ENCODE results near the gene SLC25A38.
"Not testable (repeated sequence)": the region's sequence is repeated elsewhere in the genome, so short reads cannot be mapped to it uniquely, and the experiment has no call there.

The SLC25A38 gene

DNA sequence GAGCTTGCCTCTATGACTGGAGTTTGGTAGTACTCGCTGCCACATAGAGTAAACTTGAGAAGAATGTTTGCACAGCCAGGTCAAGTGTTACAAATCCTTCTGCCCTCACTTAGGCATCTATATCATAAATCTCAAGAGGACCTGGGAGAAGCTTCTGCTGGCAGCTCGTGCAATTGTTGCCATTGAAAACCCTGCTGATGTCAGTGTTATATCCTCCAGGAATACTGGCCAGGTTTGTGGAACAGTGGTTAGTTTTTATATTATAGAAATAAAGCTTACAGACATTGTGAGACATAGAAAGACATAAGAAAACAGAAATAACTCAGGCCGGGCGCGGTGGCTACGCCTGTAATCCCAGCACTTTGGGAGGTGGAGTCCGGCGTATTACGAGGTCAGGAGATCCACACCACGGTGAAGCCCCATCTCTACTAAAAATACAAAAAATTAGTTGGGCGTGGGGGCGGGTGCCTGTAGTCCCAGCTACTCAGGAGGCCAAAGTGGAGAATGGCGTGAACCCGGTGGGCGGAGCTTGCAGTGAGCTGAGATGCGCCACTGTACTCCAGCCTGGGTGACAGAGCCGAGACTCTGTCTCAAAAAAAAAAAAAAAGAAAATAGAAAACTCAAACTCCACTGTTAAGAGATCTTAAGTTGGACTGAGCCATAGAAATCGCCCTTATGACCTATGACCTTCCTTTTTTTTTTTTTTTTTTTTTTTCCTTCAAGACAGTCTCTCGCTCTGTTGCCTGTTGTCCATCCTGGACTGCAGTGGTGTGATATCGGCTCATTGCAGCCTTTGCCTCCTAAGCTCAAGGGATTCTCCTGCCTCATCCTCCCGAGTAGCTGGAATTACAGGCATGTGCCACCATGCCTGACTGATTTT lies 25.6 kb downstream of the SLC25A38 start:
- no peak for FAIRE-seq

DNA sequence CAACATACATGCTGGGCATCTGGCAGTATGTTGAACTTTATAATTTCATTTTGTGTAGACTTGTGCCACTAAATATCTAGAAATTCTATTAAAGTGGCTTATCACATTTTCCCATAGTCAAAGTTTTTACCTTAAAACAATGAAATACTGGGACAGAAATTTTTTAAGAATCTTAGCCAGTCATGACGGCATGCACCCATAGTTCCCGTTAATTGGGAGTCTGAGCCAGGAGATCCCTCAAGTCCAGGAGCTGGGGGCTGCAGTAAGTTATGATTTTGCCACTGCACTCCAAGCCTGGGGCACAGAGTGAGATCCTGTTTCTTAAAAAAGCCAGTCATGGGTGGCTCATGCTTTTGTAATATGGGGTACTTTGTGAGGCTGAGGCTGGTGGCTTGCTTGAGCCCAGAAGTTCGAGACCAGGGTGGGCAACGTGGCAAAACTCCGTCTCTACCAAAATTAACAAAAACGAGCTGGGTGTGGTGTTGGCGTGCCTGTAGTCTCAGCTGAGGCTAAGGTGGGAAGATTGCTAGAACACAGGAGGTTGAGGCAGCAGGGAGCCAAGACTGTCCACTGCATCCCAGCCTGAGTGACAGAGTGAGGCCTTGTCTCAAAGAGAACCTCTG lies 26.5 kb downstream of the SLC25A38 start:
- no peak for FAIRE-seq

DNA sequence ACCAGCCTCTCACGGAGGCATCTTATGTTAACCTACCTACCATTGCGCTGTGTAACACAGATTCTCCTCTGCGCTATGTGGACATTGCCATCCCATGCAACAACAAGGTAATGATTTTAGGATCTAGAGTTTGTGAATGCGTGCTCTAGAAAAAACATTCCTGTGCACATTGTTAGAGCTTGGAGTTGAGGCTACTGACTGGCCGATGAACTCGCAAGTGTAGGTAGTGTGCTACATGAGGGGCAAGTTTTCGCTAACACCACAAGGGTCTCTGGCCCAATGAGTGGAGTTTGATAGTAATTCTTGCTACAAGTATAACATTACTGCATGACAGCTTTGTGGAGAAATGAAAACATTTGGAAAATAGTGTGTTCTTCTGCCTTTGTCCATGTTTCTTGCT lies 27.7 kb downstream of the SLC25A38 start:
- no peak for FAIRE-seq

DNA sequence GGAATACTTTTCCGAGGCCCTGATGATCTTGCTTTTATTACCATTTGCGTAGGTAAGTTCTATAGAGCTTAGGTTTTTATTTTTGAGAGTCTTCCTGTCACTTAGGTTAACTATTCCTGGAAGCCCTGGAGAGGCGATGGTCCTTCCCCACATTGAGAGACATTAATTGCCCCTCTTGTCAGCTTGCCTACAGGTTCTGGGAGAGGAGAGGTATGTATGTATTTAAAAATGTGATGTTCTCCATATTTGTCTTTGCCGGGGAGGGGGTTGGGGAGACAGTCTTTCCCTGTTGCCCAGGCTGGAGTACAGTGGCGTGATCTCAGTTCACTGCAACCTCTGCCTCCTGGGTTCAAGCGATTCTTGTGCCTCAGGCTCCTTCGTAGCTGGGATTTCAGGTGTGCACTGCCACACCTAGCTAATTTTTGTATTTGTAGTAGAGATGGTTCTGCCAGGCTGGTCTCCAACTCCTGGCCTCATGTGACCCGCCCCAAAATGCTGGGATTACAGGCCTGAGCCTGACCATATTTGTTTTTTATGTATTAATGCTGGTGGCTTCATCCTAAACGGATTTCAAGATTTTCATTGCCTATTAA lies 29.6 kb downstream of the SLC25A38 start:
- FAIRE-seq: no peak

DNA sequence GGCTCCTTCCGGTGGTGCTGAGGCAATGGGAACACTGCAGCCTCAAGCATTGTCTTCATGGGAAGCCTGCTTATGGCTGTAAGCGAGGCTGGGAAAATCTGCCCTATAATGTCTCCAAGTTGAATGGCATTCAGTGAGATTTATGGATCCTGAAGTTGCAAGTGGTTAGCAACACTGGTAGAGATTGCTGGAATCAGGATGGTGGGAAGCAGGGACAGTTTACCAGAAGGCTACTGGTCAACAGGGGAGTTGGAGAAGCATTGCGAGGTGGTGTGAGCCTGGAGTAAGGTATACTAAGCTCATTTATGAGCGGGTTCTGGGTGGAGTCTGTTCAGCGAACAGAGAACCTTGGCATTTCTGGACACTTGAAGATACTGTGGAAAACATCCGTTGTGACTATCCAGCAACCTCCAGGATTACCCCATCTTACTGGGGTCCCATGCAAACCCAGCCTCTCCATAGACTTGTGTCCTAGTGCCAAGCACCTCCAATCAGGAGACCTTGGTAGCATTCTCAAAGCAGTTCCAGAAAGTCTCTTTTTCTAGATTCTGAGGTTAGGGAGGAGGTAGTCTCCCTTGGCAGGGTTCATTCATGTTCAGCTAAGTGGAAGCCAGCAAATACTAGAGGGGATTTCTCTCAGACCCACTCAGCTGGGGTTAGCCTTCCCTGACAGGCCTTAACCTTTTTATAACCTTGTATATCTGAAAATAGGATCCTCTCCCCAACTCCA lies 30.7 kb downstream of the SLC25A38 start:
- no peak for FAIRE-seq

DNA sequence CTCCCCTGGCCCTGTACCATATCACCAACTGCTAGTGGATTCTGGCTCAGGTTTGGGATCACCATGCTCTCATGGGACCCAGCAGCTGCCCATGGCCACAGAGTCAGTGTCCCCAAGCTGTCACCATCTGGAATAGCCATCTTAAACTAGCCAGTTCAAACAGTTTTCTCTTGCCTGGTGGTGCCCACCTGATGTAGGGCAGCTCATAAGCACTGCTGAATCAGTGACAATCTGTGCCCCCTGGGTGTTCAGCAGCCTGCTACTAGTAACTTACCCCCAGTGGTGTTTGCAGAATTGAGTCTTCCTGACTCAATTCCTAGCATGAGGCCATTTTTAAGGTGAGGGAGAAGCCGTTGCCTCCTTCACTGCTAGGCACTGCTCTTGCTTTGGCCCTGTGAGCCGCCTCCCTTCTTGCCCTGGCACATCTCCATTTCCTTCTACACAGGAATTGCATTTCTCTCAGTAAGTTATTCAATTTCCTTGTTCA lies 31.3 kb downstream of the SLC25A38 start:
- no peak for FAIRE-seq

DNA sequence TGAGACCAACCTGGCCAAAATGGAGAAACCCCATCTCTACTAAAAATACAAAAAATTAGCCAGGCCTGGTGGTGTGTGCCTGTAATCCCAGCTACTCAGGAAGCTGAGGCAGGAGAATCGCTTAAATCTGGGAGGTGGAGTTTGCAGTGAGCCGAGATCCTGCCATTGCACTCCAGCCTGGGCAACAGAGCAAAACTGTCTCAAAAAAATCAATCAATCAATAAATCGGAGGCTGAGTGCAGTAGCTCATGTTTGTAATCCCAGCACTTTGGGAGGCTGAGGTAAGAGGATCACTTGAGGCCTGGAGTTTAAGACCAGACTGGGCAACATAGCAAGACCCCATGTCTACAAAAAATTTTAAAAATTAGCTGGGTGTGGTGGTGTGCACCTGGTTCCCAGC lies 32.1 kb downstream of the SLC25A38 start:
- not testable (repeated sequence) for FAIRE-seq

DNA sequence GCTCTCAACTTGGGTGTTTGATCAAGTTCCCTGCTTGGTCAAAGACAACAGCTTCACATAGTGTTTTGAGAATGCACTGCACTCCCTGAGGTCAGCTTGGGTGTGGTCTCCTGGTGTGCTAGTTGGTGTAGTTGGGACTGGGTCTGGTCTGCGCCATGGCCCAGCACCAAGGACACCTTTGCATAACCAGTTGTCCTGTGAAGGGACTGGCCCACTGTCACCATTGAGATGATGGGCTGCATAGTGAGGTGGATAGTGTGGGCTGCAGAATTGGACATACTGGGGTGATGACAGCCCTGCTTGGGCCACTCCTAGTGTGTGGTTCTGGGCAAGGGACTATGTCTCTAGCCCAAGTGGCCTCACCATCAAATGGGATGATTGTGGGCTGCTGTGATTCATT lies 32.8 kb downstream of the SLC25A38 start:
- FAIRE-seq: no peak

DNA sequence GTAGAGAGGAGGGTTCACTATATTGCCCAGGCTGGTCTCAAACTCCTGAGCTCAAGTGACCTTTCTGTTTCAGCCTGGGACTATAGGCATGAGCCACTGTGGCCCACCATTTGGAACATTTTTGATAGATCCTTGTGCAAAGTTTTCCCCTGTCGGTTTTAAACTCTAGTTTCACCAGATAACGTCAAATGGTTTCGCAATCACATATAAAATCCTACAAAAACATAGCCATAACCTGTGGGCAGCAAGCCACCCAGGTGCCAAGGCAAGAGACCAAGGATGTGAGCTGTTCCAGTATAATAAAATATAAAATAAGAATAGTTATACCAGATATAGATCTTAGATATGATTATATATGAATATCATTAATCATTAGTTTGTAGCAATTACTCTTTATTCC lies 33.8 kb downstream of the SLC25A38 start:
- not testable (repeated sequence) for FAIRE-seq

DNA sequence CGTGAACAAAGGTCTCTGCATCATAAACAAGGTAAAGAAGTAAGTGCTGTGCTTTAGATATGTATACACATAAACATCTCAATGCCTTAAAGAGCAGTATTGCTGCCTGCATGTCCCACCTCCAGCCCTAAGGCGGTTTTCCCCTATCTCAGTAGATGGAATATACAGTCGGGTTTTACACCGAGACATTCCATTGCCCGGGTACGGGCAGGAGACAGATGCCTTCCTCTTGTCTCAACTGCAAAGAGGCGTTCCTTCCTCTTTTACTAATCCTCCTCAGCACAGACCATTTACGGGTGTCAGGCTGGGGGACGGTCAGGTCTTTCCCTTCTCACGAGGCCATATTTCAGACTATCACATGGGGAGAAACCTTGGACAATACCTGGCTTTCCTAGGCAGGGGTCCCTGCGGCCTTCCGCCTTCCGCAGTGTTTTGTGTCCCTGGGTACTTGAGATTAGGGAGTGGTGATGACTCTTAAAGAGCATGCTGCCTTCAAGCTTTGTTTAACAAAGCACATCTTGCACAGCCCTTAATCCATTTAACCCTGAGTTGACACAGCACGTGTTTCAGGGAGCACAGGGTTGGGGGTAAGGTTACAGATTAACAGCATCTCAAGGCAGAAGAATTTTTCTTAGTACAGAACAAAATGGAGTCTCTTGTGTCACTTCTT lies 35.5 kb downstream of the SLC25A38 start:
- FAIRE-seq: not testable (repeated sequence)

DNA sequence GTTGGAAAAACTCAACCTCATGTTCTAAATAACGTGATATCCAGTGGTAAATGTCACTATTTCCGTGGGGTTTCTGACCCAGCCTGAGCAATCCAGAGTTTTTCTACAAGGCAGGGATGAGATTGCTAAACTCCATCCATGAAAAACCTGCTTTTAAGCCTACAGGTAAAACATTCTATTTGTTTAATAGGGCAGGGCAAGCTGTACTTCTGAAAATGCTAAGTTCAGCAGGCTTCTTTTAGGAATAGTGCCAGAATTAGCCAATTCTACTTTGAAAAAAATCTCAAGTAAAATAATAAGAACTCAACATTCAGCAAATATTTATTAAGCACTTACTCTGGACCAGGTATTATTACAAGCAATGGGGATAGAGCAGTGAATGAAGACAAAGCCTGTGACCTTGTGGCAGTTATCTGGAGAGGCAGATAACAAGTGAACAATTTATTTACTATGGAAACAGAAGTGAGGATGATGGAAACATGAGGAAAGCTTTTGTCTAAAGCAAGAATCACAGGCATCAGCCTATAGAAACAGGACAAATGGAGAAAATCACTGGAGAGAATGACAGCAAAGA lies 36.7 kb downstream of the SLC25A38 start:
- FAIRE-seq: no peak

DNA sequence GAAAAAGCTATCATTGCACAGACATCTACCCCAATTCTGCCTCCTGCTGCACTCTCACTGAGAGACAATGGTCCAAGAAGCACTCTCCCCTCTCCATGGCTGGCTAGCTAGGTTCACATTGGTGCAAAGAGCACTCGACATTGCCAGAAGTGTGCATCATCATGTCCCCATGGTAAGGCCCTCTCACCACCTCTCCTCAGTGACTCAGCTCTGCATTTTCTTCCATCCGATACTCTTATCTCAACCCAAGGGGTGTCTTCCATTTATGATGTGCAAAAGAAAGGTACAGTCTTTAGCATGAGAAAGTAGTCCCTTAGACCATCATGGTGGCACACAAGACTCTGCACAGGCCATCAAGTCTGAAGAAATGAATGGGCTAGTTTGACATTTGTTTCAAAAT lies 37.4 kb downstream of the SLC25A38 start:
- no peak for FAIRE-seq

DNA sequence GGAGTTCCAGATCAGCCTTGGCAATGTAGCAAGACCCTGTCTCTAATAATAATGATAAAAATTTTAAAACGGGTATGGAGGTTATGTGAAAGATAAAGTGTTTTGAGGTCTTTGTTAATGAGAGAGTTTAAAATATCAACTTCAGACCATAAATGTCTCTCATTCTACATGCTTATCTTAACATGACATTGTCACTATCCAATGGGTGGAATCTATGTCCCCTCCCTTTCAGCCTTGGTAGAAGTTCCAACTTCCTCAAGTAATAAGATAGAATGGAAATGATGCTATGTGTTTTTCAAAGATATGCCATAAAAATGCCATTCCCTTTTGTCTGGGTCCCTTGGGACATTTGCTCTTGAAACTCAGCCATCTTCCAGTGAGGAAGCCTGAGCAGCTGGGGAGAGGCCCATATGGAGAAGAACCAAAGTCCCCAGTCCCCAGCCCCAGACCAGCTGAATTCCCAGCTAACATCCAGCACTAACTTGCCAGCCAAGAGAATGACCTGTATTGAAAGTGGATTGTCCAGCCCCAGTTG lies 40.3 kb downstream of the SLC25A38 start:
- no peak for FAIRE-seq

DNA sequence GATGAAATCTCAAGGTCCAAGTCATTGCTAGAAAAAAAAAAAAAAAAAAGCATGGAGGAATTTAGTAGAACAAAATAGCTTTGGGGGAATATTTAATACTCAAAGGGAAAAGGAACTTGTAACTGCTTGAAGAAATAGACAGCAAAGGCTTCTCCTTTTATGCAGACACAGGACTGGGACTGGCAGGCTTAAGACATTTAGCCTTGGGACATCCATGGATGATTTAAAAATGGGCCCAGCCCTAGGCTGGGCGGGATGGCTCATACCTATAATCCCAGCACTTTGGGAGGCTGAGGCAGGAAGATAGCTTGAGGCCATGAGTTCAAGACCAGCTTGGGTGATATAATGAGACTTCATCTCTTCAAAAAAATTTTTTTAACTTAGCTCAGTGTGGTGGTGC lies 43.1 kb downstream of the SLC25A38 start:
- no peak for FAIRE-seq

DNA sequence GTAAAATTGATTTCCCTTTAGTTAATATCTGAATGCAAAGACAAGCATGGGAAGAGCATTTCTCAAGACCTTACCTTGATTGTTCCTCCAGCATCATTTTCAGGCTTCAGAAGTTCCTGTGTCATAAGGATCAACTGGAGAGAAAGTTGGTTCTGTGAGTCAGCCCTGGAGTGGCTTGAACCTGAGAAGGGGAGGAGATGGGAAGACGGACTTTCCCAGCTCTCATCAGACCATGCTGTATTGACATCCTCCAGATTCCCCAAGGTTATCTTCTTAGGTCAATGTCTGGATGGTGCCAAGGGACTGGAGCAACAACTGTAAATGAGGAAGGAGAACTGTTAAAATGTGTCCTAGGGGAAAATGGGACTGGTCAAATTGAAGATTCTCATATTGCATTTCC lies 44.3 kb downstream of the SLC25A38 start:
- no peak for FAIRE-seq

DNA sequence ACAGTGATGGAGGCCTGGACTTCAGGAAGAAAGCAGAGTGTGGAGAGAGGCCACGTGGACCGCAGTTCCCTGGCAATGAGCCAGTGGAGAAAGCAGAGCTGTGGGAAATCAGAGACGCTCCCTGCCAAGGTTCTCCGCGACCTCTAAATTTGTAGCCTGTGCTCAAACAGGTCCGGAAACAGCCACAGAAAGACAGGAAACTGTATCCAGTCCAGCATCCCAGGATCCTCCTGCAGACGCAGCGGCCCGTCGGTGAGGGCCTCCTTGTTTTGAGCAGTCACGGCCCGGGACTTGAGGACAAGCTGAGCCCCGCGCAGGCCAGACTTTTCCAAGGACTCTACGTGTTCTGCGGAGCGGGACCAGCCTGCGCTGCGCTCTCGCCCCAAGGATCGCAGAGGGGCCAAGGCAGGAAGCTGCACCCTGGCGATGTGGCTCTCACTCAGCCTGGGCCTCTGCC lies 45.6 kb downstream of the SLC25A38 start:
- FAIRE-seq: no peak

DNA sequence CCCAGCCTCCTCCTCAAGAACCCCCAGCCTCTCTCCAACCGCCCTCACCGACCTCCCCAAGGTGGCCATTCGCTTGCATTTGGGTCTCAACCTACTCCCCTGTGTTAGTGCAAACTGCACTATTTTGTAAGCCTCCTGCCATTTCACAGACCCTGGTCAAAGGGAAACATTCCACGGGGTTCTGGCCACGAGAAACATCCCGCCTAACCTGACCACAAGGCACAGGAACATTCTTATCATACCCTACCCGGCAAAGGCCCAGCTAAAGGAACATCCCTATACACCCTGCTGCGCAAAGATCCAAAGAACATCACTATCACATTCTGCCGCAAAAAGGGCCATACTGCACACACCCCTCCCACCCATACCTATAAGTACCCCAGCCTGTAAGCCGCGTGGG lies 46.3 kb downstream of the SLC25A38 start:
- no peak for FAIRE-seq

DNA sequence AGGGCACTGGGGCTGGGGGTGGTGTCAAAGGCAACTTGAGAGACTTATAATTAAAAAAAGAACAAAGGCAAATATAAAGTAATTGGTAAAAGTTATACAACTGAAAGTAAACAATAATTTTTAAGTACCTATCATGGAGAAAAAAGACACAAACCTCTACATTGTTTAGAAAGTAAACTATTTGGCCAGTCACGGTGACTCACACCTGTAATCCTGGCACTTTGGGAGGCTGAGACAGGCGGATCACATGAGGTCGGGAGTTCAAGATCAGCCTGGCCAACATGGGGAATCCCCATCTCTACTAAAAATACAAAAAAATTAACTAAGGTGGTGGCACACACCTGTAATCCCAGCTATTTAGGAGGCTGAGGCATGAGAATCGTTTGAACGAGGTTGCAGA lies 49.2 kb downstream of the SLC25A38 start:
- no peak for FAIRE-seq

DNA sequence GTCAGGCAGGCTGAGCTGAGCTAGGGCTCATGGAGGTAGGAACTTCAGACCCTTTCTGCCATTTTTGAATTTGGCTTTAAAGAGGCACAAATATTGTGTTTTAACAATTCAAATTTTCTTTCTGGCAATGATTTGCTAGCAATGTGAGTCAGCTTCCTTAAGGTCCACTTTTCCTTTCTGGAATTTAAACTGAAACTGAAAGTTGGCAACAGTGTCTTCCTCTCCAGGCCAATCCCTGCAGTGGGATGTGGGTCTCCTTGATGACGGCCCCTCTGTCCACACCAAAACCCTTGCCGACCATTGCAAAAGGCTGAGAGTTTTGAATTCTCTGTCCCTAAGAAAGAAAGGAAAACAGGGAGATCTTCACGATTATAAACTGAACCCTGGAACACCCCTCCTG lies 50.5 kb downstream of the SLC25A38 start:
- FAIRE-seq: no peak

DNA sequence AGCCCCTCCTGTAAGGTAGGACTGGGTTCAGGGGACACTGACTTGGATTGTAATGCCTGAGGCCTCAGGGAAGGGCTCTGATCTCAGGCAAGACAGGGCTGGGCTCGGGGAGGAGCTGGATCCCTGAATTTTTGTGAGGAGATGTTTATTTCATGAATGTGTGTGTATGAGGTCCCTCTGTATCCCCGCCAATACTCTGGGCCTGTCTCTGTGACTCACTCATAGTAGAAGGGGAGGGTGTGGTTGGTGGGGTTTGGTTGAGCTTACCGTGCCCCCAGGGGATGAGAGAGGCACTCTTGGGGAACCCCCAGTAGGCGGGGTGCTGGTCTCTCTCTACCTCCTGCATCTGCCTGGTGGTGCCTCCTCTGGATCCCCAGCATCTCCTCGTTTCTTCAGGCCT lies 51.4 kb downstream of the SLC25A38 start:
- FAIRE-seq: no peak

DNA sequence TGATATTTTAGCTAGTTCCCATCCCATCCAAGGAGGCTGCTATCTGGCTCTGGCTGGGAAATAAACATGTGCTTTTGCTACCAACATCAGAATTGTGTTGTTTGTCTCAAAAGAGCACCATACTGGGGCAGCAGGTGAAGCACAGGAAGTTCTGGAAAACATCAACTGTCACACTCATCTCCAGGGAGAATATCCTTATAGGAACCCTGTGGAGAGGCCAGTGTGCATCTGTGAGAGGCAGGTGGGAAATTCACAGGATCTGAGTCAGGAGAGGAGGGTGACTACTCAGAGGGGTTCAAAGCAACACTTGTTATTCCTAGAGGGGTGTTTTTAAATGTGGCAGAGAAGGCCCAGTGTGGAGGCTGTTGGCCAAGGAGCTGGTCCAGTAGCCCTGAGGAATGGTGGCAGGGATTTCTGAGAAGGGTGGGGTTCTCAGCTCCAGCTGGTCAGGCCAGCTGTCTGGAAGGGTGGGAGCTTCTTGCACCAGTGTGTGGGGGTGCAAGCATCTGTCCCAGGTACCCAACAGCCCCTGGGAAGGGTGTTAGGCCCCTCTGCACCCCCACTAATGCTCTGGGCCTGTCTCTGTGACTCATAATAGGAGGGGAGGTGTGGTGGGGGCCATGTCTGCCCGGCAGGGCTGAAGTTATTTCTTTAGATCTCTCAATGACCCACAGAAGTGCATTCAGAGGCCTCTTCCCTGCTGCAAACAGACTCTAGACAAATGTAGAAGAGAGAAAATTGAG lies 52.0 kb downstream of the SLC25A38 start:
- FAIRE-seq: no peak

Measured in A204.1 (cell line).